Caco-2 (cell line): ENCODE data around the gene LRRC2. TPM values are rescaled to one million over a fixed set of nuclear protein-coding genes. Genes with fewer than 3 reads are reported as not detected.

Experiments used
- BruUV-seq: library from RNA; stranded (reverse); fragments of 400-500 nt; replicated peaks from 2 replicates; lab custom pipeline; 2021; lab: Mats Ljungman, UMichigan
- CTCF ChIA-PET: fragments of 300-600 bp; sonication (Branson Sonifier 250); formaldehyde crosslinking; loops from one replicate; lab custom pipeline; 2022; ENCODE audit warnings: antibody characterized with exemption; lab: Charles Lee
- POLR2A ChIA-PET: fragments of 300-600 bp; sonication (Branson Sonifier 250); formaldehyde crosslinking; loops from one replicate; lab custom pipeline; 2022; ENCODE audit warnings: antibody characterized with exemption; lab: Charles Lee
- DNase-seq, 2 experiments: peaks; one replicate each; pipeline versions ENCODE4 v3.0.0 to v3.0.0-alpha.2; 2020 to 2022
- H3K27me3 ChIP-seq: replicated peaks from 2 replicates; pipeline ENCODE4 v1.6.0; 2011; ENCODE audit warnings: low read length; ENCODE audit not compliant: control insufficient read depth, insufficient read depth
- H3K36me3 ChIP-seq: 2 replicates; pipeline ENCODE4 v1.5.1; 2011; ENCODE audit warnings: low read length; ENCODE audit not compliant: control insufficient read depth, insufficient read depth
- H3K4me1 ChIP-seq: fragments of 250-450 bp; sonication (Bioruptor Pico); 2 replicates; pipeline ENCODE4 v1.5.1; 2020; ENCODE audit warnings: mild to moderate bottlenecking
- H3K4me3 ChIP-seq: 2 replicates; pipeline ENCODE4 v1.5.1; 2011; ENCODE audit warnings: low read depth, mild to moderate bottlenecking, control low read depth, low read length
- H3K9me3 ChIP-seq: fragments of 250-450 bp; sonication (Bioruptor Pico); 2 replicates; pipeline ENCODE4 v1.5.1; 2020; ENCODE audit warnings: mild to moderate bottlenecking, moderate library complexity
- H3K27ac Mint-ChIP-seq: one replicate; pipeline ENCODE4 v1.8.0; 2022; ENCODE audit warnings: mixed read lengths; ENCODE audit not compliant: unreplicated experiment
- H3K27me3 Mint-ChIP-seq: one replicate; pipeline ENCODE4 v1.8.0; 2022; ENCODE audit warnings: mixed read lengths; ENCODE audit not compliant: insufficient read depth, unreplicated experiment
- H3K36me3 Mint-ChIP-seq: one replicate; pipeline ENCODE4 v1.8.0; 2022; ENCODE audit warnings: mild to moderate bottlenecking, mixed read lengths; ENCODE audit not compliant: insufficient read depth, unreplicated experiment
- H3K4me1 Mint-ChIP-seq: one replicate; pipeline ENCODE4 v1.8.0; 2022; ENCODE audit warnings: low read depth, mixed read lengths; ENCODE audit not compliant: unreplicated experiment
- H3K4me3 Mint-ChIP-seq: one replicate; pipeline ENCODE4 v1.8.0; 2022; ENCODE audit warnings: mild to moderate bottlenecking, moderate library complexity, mixed read lengths; ENCODE audit not compliant: unreplicated experiment
- H3K9me3 Mint-ChIP-seq: one replicate; pipeline ENCODE4 v1.8.0; 2022; ENCODE audit warnings: mixed read lengths; ENCODE audit not compliant: unreplicated experiment
- CTCF ChIP-seq, 2 experiments: fragments of 200-600 bp in 1 of 2; IDR thresholded peaks; 1 replicate in 1 of 2; 2 replicates in 1 of 2; pipeline versions ENCODE4 v1.5.1 to v1.8.0; 2011 to 2022; ENCODE audit warnings: antibody characterized with exemption in 1 of 2, control low read depth in 1 of 2, inconsistent platforms in 1 of 2, low read depth in 1 of 2, low read length in 1 of 2, mild to moderate bottlenecking in 1 of 2, moderate library complexity in 1 of 2; ENCODE audit not compliant: insufficient read depth in 1 of 2, severe bottlenecking in 1 of 2, unreplicated experiment in 1 of 2
- intact Hi-C: fragments of 100-400 bp; cut with micrococcal nuclease; formaldehyde crosslinking; loops from one replicate; pipeline ENCODE4 v1.10.0; 2022; ENCODE audit not compliant: unreplicated experiment
- total RNA-seq: library from RNA; stranded (reverse); gene quantifications from 2 replicates; pipeline ENCODE4 v1.2.3, GENCODE V29; 2022

Gene LRRC2
- total RNA-seq, 1 experiment from 2014 or later = 0.27 TPM

GRCh38 chr3:46466273-46466672, 99.8 kb downstream of the LRRC2 start:
- Histone ChIP-seq H3K4me1 (no peaks in the 10 kb centered on the region), H3K36me3 (no peaks in the 10 kb centered on the region), H3K4me3 (no peak overlapping the region), H3K27me3 (no peaks in the 10 kb centered on the region; the same call in 1 of the 2 replicates), H3K9me3 (0 out of 2 replicates have a peak, but pooled peaks cover 2% of the 10 kb centered on the region)
- Mint-ChIP-seq H3K27me3 (no peaks in the 10 kb centered on the region), H3K4me3 (no peak overlapping the region), H3K9me3 (no peaks in the 10 kb centered on the region), H3K4me1 (no peaks in the 10 kb centered on the region), H3K27ac (no peak overlapping the region), H3K36me3 (no peaks in the 10 kb centered on the region)
- BruUV-seq = no TSS peak
- DNase-seq = no peak
- intact Hi-C loops = no loop called here
- CTCF ChIA-PET = no interaction called here
- no peak for TF ChIP-seq CTCF (IDR thresholded peaks at IDR 0.05; ENCODE audit: insufficient read depth in 1 of 2, low read depth in 1 of 2, low read length in 1 of 2, severe bottlenecking in 1 of 2, unreplicated experiment in 1 of 2)
- POLR2A ChIA-PET = no interaction called here

Other genes with a start within 250 kb of the LRRC2 start
- not detected in 2 replicates for gene CCR2, start 212.2 kb downstream of the LRRC2 start, total RNA-seq
- not detected in 2 replicates for gene CCR5, start 195.4 kb downstream of the LRRC2 start, total RNA-seq
- 0.44 and 1.0 TPM in 2 replicates for gene CCRL2, start 159.0 kb downstream of the LRRC2 start, total RNA-seq
- gene LTF, start 101.4 kb downstream of the LRRC2 start, total RNA-seq = not detected in 2 replicates
- not detected in 2 replicates for gene RTP3, start 68.3 kb downstream of the LRRC2 start, total RNA-seq
- not detected in 2 replicates for gene FAM240A, start 46.2 kb upstream of the LRRC2 start, total RNA-seq
- 11.2 and 15.2 TPM in 2 replicates for gene ALS2CL, start 127.4 kb upstream of the LRRC2 start, total RNA-seq
- not detected in 2 replicates for gene TMIE, start 135.1 kb upstream of the LRRC2 start, total RNA-seq
- gene PRSS50, start 151.6 kb upstream of the LRRC2 start, total RNA-seq = not detected in 2 replicates